K562 (cell line): ENCODE data around the gene SYCE1. TPM values are rescaled to one million over a fixed set of nuclear protein-coding genes. Genes with fewer than 3 reads are reported as not detected.
A peak's percentile ranks its signal among the peaks of the same experiment; 100 is the strongest.
"Not testable (repeated sequence)": the region's sequence is repeated elsewhere in the genome, so short reads cannot be mapped to it uniquely, and the experiment has no call there.

Experiments
- ATAC-seq: fragments of 200-7000 bp; cut with Tn5 transposase; 3 replicates; pipeline ENCODE4 v1.9.1; 2020; ENCODE audit warnings: moderate library complexity
- BruUV-seq: library from RNA; stranded (reverse); fragments of 400-500 nt; replicated peaks from 2 replicates; lab custom pipeline; 2021; lab: Mats Ljungman, UMichigan
- CTCF ChIA-PET: fragments of 300-600 bp; formaldehyde crosslinking; extraction: SDS; loops from one replicate; lab custom pipeline; 2021; ENCODE audit warnings: low intra/inter-chr PET ratio; lab: Yijun Ruan, JAX
- POLR2A ChIA-PET: fragments of 300-600, 350-650 bp; sonication (Branson Sonifier 250); formaldehyde crosslinking; extraction: SDS; loops from one replicate; lab custom pipeline; 2021; ENCODE audit warnings: antibody characterized with exemption, inconsistent platforms; lab: Yijun Ruan, JAX
- DNase-seq, 4 experiments: peaks; one replicate each; pipeline versions ENCODE4 v3.0.0 to v3.0.0-alpha.2; 2011 to 2018; ENCODE audit warnings: low spot score in 3 of 4, mixed read lengths in 3 of 4; ENCODE audit errors: extremely low read depth in 1 of 4
- FAIRE-seq: peaks from 2 replicates; lab custom pipeline; 2011; peaks lifted over from hg19 to GRCh38; lab: Jason Lieb, UNC
- H2AFZ ChIP-seq: 2 replicates; pipeline ENCODE4 v1.6.0; 2011; ENCODE audit warnings: low read depth, low read length, control low read depth, inconsistent platforms
- H3K27ac ChIP-seq: fragments of 200-600 bp; 3 replicates; pipeline ENCODE4 v1.8.0; 2011; ENCODE audit warnings: low read depth, mild to moderate bottlenecking, control low read depth, inconsistent platforms, low read length, moderate library complexity, mixed read lengths; ENCODE audit errors: extremely low read depth
- H3K27me3 ChIP-seq, 2 experiments: fragments of 300-600 bp in 1 of 2; 2 replicates in 1 of 2; 3 replicates in 1 of 2; pipeline versions ENCODE4 v1.6.0 to v1.8.0; 2011; ENCODE audit warnings: inconsistent platforms in 2 of 2, low read length in 2 of 2, mild to moderate bottlenecking in 1 of 2, mixed read lengths in 1 of 2, moderate library complexity in 1 of 2; ENCODE audit not compliant: control insufficient read depth in 2 of 2, insufficient read depth in 2 of 2
- H3K36me3 ChIP-seq: fragments of 300-600 bp; 3 replicates; pipeline ENCODE4 v1.8.0; 2011; ENCODE audit warnings: mild to moderate bottlenecking, low read length, inconsistent platforms; ENCODE audit not compliant: control insufficient read depth, insufficient read depth
- H3K4me1 ChIP-seq, 2 experiments: fragments of 200-600 bp in 1 of 2; replicated peaks in 1 of 2; 2 replicates in 1 of 2; 3 replicates in 1 of 2; pipeline versions ENCODE4 v1.5.1 to v1.8.0; 2011; ENCODE audit warnings: inconsistent platforms in 2 of 2, low read length in 2 of 2, mild to moderate bottlenecking in 1 of 2, mixed read lengths in 1 of 2, moderate library complexity in 1 of 2; ENCODE audit not compliant: control insufficient read depth in 2 of 2, insufficient read depth in 2 of 2
- H3K4me2 ChIP-seq: 2 replicates; pipeline ENCODE4 v1.6.1; 2011; ENCODE audit warnings: low read length, control low read depth, inconsistent platforms, mixed read lengths; ENCODE audit not compliant: insufficient read depth
- H3K4me3 ChIP-seq: fragments of 200-600 bp; sonication (generic), shearing (Covaris generic); 2 replicates; pipeline ENCODE4 v1.5.1; 2016; ENCODE audit warnings: control low read depth, inconsistent platforms
- H3K79me2 ChIP-seq: fragments of 200-600 bp; 3 replicates; pipeline ENCODE4 v1.8.0; 2011; ENCODE audit warnings: low read length, inconsistent platforms; ENCODE audit not compliant: control insufficient read depth, insufficient read depth
- H3K9ac ChIP-seq, 2 experiments: 2 replicates each; pipeline versions ENCODE4 v1.6.0 to v1.6.1; 2011; ENCODE audit warnings: low read depth in 2 of 2, low read length in 2 of 2, control low read depth in 1 of 2, inconsistent platforms in 1 of 2, mild to moderate bottlenecking in 1 of 2, mixed read lengths in 1 of 2; ENCODE audit not compliant: insufficient read depth in 1 of 2
- H3K9me1 ChIP-seq: one replicate; pipeline ENCODE4 v1.6.0; 2011; ENCODE audit warnings: inconsistent platforms, mild to moderate bottlenecking, low read length, moderate library complexity; ENCODE audit not compliant: control insufficient read depth, insufficient read depth
- H3K9me3 ChIP-seq: replicated peaks from 2 replicates; pipeline ENCODE4 v1.5.1; 2011; ENCODE audit warnings: low read depth, low read length, inconsistent platforms; ENCODE audit not compliant: control insufficient read depth, insufficient read depth
- H4K20me1 ChIP-seq: replicated peaks from 2 replicates; pipeline ENCODE4 v1.6.1; 2011; ENCODE audit warnings: low read length, inconsistent platforms, mixed read lengths; ENCODE audit not compliant: control insufficient read depth, insufficient read depth
- CBX3 ChIP-seq, 2 experiments: IDR thresholded peaks; 1 replicate in 1 of 2; 2 replicates in 1 of 2; pipeline ENCODE4 v1.6.1; 2012; ENCODE audit warnings: inconsistent platforms in 2 of 2, low read length in 2 of 2, borderline replicate concordance in 1 of 2, control low read depth in 1 of 2
- SPI1 ChIP-seq: IDR thresholded peaks from 2 replicates; pipeline ENCODE4 v1.6.1; 2011; ENCODE audit warnings: low read depth, low read length, control low read depth, borderline replicate concordance
- TRIM28 ChIP-seq: fragments of 450-650 bp; IDR thresholded peaks from 2 replicates; pipeline ENCODE4 v1.6.1; 2017
- ZNF239 ChIP-seq: fragments of 250-450 bp; sonication (Bioruptor Pico); IDR thresholded peaks from 2 replicates; pipeline ENCODE4 v1.4.0; 2020; ENCODE audit warnings: mild to moderate bottlenecking
- ZNF280A ChIP-seq: fragments of 450-650 bp; IDR thresholded peaks from 2 replicates; pipeline ENCODE4 v1.6.1; 2018; ENCODE audit warnings: mild to moderate bottlenecking, low read depth; ENCODE audit not compliant: partially characterized antibody
- ZNF384 ChIP-seq: IDR thresholded peaks from 2 replicates; pipeline ENCODE4 v1.6.1; 2012; ENCODE audit warnings: low read depth, low read length, improper control_type of control experiment
- WGBS: fragments of 100-300 bp; shearing (Covaris generic); methylation state at CpG from one replicate; pipeline ENCODE4 v1.1.6; 2016; ENCODE audit warnings: low coverage, mixed read lengths; ENCODE audit not compliant: insufficient coverage; ENCODE audit errors: missing lambda C conversion rate; 5-methylcytosine and 5-hydroxymethylcytosine counted together
- in situ Hi-C: fragments of 300-500 bp; cut with MboI; formaldehyde crosslinking; loops from 4 replicates; pipeline ENCODE4 v1.15.0; 2018; ENCODE audit warnings: inconsistent platforms, mixed read lengths
- intact Hi-C: fragments of 100-400 bp; cut with micrococcal nuclease; formaldehyde crosslinking; loops from 2 replicates; pipeline ENCODE4 v1.14.2; 2022
- polyA plus RNA-seq, 8 experiments: library from polyadenylated mRNA; depleted of rRNA in 4 of 8; stranded (reverse) in 5 of 8; unstranded in 3 of 8; fragments of >200 nt; fragmentation: Nextera tagmentation in 2 of 8; fragmentation: Illumina TruSeq in 1 of 8; extraction: Ambion mirVana in 2 of 8; extraction: Trizol in 1 of 8; gene quantifications; 2 replicates each; pipeline versions ENCODE4 v1.2.1 to v1.2.3, GENCODE V29; 2011 to 2014; ENCODE audit warnings: inconsistent platforms in 1 of 8, missing spikeins in 1 of 8
- total RNA-seq, 7 experiments: library from RNA; depleted of rRNA in 6 of 7; stranded (reverse); fragments of >200 nt in 6 of 7; fragmentation: Illumina TruSeq in 2 of 7; extraction: Trizol in 2 of 7; gene quantifications; 2 replicates each; pipeline versions ENCODE4 v1.2.1 to v1.2.3, GENCODE V29; 2011 to 2021; ENCODE audit warnings: low replicate concordance in 1 of 7

Gene SYCE1
- total and polyA plus RNA-seq, 9 of the 15 experiments (the other 6 are each of a cell fraction or from before 2014, with no cell fraction given): not detected

GRCh38 chr10:133590226-133590969, 25.0 kb upstream of the SYCE1 start (continued):
- TF ChIP-seq SPI1 (no peak), ZNF239 (no peak)
- TF ChIP-seq, all 486 proteins: peak for 0

DNA sequence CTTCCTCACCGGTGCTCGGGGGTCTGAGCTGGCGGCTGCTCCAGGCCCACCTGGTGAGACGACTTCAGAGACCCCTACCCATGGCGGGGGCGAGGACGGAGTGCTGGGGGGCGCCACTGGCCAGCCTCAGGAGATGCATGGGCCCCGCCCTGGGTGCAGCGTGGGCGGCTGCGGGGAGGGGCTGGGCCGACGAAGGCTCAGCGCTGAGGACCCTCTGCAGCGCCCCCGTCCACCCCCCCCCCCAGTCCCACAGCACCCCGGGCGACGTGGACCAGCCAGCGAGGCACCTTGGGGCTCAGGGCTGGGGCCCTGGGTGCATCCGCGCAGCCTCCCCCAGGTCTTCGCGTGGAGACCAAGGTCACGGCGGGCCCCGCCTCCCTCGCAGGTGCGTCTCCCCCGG, 11.7 kb upstream of the SYCE1 start:
- H3K4me2 ChIP-seq, FAIRE-seq, H3K9me3 ChIP-seq, H3K27ac ChIP-seq, H3K9me1 ChIP-seq, DNase-seq, H4K20me1 ChIP-seq, H3K4me1 ChIP-seq, CTCF ChIA-PET, H3K27me3 ChIP-seq, H3K36me3 ChIP-seq, H2AFZ ChIP-seq, in situ Hi-C loops, BruUV-seq, H3K9ac ChIP-seq, H3K79me2 ChIP-seq, H3K4me3 ChIP-seq, POLR2A ChIA-PET, intact Hi-C loops, ATAC-seq: not testable (repeated sequence)
- no CpG with 5 or more reads among the region's 31 CpGs for WGBS

DNA sequence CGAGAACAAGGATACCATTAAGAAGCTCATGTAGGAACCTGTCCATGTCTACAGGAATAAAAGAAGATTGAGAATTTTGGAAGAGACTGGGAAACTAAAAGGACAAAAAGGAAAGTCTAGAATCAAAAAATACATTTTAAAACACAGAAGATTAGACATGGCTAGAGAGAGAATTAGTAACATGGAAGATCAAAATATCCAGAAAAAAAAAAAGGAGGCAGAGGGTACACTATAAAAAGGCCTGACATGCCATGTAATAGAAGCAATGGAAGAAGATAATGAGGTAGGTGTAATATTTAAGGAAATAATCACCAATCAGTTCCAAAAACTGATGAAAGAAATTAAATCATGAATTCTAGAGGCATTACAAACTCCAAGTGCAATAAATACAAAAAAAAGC, 8.1 kb upstream of the SYCE1 start:
- H3K36me3 ChIP-seq, H3K4me3 ChIP-seq, H3K9ac ChIP-seq, DNase-seq, H3K79me2 ChIP-seq, H3K9me3 ChIP-seq, H3K4me1 ChIP-seq, FAIRE-seq, H3K4me2 ChIP-seq, H4K20me1 ChIP-seq, H3K9me1 ChIP-seq, ATAC-seq, H3K27ac ChIP-seq, H3K27me3 ChIP-seq, in situ Hi-C loops, H2AFZ ChIP-seq, CTCF ChIA-PET, BruUV-seq: not testable (repeated sequence)
- TF ChIP-seq CBX3 (IDR thresholded peaks at IDR 0.05; ENCODE audit: borderline replicate concordance in 1 of 2, low read length in 2 of 2) (0 out of 3 replicates have a peak, but pooled peaks of 1 of the 2 experiments have one; percentile 41), TRIM28 (peak; percentile 57; the same call in 1 of the 2 replicates), ZNF280A (peak; percentile 42), ZNF384 (0 out of 2 replicates have a peak, but pooled peaks have one; percentile 10)
- intact Hi-C loops: loop anchor here (5.0 kb wide), 1 partner anchor 146 kb away; no protein-coding TSS in a partner anchor
- WGBS: 14% methylated on average over 1 of the region's 1 CpG
- POLR2A ChIA-PET: interaction anchor here (1.0 kb wide), 1 partner anchor 144 kb away, joined by 3 read pairs; no protein-coding TSS in a partner anchor
